Fibroblast of the aortic adventitia (primary cell): ENCODE measurements around the gene ARF1. TPM values are rescaled to one million over a fixed set of nuclear protein-coding genes. Genes with fewer than 3 reads are reported as not detected.
"Not testable (repeated sequence)": the region's sequence is repeated elsewhere in the genome, so short reads cannot be mapped to it uniquely, and the experiment has no call there.

Experiments used
- DNase-seq: peaks from one replicate; pipeline ENCODE4 v3.0.0-alpha.2; 2010; ENCODE audit warnings: low read depth
- H3K4me3 ChIP-seq: 2 replicates; pipeline ENCODE4 v1.5.1; 2011; ENCODE audit warnings: low read depth, mild to moderate bottlenecking, control low read depth, low read length, moderate library complexity
- total RNA-seq: library from RNA; depleted of rRNA; stranded (reverse); fragments of >200 nt; gene quantifications from 2 replicates; pipeline ENCODE4 v1.2.3, GENCODE V29; 2012; ENCODE audit warnings: low replicate concordance
- TF ChIP-seq, protein P1 (sequence below): IDR thresholded peaks from 2 replicates; pipeline ENCODE4 v1.5.1; 2011; ENCODE audit warnings: mild to moderate bottlenecking, low read length, control low read depth, inconsistent platforms; ENCODE audit not compliant: insufficient read depth

ARF1 gene
- total RNA-seq, 1 donor, result 246 TPM

DNA sequence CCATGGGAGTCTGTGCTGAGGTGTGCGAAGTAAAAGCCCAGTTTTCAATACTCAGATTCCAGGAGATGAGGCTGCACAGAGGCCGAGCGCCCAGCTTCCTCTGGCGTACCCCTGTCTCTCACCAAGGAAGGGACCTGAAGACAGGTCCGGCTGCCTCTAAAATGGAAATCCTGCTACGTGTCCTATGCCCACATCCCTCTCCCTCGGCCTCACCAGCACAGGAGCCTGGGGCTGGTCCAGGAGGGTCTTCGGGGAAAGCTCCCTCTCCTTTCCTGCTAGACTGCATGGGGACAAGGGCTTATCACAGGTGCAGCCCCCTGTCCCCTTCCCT is 26.2 kb downstream of the ARF1 start:
- no peak for DNase-seq
- TF ChIP-seq, protein P1, sequence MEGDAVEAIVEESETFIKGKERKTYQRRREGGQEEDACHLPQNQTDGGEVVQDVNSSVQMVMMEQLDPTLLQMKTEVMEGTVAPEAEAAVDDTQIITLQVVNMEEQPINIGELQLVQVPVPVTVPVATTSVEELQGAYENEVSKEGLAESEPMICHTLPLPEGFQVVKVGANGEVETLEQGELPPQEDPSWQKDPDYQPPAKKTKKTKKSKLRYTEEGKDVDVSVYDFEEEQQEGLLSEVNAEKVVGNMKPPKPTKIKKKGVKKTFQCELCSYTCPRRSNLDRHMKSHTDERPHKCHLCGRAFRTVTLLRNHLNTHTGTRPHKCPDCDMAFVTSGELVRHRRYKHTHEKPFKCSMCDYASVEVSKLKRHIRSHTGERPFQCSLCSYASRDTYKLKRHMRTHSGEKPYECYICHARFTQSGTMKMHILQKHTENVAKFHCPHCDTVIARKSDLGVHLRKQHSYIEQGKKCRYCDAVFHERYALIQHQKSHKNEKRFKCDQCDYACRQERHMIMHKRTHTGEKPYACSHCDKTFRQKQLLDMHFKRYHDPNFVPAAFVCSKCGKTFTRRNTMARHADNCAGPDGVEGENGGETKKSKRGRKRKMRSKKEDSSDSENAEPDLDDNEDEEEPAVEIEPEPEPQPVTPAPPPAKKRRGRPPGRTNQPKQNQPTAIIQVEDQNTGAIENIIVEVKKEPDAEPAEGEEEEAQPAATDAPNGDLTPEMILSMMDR, result no peak

DNA sequence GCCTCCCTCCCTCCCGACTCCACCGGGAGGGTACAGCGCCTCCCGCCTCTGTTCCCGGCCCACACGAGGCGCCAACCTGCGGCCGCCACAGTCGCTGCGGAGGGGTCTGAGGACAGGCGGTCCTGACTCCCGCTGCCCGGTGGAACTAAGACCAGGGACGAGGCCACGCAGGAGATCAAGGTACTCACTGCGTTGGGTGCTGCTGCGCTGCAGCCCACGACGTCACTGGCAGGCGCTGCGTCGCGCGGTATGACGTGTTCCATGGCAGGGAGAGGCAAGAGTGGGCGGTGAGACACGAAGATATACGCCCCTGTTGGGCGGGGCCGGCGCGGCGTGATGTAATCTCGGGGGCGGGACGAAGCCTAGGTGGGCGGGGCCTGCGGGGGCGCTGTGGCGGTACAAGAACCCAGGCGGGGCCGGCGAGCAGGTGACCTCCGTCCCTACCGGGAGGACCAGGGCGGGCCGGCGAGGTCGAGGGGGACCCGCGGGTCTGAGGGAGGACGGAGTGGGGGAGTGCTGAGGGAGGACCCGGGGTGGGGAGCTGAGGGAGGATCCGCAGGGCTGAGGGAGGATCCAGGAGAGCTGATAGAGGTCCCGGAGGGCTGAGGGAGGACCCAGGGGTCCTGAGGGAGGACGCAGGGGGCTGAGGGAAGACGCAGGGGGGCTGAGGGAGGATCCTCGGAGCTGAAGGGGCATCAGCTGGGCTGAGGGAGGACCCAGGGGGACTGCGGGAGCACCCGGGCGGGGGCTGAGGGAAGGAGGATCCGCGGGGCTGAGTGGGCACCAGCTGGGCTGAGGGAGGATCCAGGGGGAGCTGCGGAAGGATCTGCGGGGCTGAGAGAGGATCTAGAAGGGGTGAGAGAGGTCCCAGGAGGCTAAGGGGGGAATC is 26.8 kb downstream of the ARF1 start, which contains the start of gene MRPL55:
MRPL55 (minus strand) TSS at position 227 of the 889 bp plus-strand sequence. CDS start 1,039 bp downstream, outside the sequence.
- H3K4me3 ChIP-seq, result peak within 1 kb of the TSS; percentile 98
- peak; percentile 94 for DNase-seq
- TF ChIP-seq, protein P1, result no peak

More for the DNA sequence above, 26.2 kb downstream of the ARF1 start:
- H3K4me3 ChIP-seq, result peak overlapping the region; percentile 98

DNA sequence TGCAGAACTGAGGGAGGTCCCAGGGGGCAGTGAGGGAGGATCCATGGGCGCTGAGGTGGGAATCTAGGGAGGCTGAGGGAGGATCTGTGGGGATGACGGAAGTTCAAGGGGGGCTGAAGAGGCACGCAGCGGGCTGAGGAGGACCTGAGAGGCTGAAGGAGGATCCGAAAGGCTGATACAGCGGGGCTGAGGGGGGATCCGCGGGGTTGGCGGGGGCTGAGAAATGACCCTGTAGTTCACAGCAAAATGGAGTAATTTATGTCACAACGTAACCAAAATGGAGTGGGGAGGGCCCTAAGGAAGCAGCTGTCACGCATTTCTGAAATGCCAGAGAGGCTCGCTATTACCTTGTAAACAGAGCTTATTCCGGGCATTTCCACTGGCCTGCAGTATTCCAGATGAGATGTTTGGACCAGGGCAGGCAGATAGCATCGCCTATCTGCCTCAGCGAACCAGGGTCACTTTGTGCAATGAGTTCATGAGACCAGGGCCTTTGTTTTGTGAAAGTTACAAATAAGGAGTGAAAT is 27.5 kb downstream of the ARF1 start:
- H3K4me3 ChIP-seq, result peak overlapping the region; percentile 98
- DNase-seq, result no peak
- TF ChIP-seq, protein P1, result no peak

DNA sequence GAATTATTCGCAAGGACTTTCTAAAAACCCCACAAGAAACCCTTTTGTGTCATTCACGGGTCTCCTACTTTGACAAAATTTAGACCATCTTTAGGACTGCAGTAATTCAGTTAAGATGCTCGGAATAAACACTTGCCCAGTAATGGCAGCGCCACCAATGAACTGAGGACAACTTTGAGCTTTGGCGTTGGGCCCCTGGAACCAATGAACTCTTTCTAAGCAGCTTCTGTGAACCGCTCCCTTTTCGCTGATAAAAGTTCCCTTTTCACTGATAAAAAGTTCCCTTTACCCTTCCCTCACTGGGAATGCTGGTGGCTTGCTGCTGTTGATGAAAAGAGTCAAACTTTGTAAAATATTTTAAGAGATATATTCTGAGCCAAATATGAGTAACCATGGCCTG is 28.0 kb downstream of the ARF1 start:
- TF ChIP-seq, protein P1, result no peak
- H3K4me3 ChIP-seq, result no peak overlapping the region
- no peak for DNase-seq

DNA sequence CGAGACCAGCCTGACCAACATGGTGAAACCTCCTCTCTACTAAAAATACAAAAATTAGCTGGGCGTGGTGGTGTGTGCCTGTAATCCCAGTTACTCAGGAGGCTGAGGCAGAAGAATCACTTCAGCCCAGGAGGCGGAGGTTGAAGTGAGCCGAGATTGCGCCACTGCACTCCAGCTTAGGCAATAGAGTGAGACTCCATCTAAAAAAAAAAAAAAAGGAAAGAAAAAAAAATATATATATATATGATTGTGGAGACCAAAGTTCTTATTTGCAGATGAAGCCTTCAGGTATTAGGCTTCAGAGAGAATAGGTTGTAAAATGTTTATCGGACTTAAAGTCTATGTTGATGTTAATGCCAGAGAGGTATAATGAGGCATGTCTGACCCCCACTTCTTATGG is 28.8 kb downstream of the ARF1 start:
- H3K4me3 ChIP-seq, DNase-seq: not testable (repeated sequence)

DNA sequence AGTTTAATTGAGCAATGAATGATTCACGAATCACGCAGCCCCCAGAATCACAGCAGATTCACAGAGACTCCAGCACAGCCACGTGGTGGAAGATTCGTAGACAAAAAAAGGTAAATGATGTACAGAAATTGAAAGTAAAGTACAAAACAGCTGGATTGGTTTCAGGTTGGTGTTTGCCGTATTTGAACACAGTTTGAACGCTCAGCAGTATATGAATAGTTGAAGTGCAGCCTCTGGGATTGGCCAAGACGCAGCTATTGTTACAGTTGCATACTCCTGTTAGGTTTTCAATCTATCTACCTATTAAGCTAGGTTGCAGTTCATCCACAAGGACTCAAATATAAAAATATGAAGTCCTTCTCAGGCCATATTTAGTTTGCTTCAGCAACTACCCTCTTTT is 29.7 kb downstream of the ARF1 start:
- no peak overlapping the region for H3K4me3 ChIP-seq
- no peak for DNase-seq
- TF ChIP-seq, protein P1, result no peak

DNA sequence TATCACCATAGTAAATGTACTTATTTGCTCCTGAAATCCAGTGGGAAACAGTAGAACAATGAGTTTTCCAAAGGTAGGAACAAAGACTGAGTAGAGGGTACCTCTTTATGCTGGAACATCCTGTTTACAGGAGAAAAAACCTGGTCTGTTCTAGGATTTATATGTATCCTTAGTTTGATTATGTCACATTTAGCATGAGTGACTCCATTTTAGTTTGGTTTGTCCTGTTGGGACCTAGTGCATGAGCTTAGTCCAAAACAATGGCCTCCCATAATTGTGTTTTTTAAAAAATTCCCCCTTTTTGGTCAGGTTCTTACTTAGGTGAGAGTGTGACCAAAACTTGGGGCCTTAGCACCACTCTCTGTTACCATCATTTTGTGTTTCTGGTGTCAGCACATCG is 30.1 kb downstream of the ARF1 start:
- TF ChIP-seq, protein P1, result no peak

More for the DNA sequence above, 30.1 kb downstream of the ARF1 start:
- DNase-seq, result no peak
- H3K4me3 ChIP-seq, result no peak overlapping the region
